Raji (cell line): ENCODE results near the gene SMCO4.

Experiments
- POLR2A ChIP-seq: IDR thresholded peaks from 2 replicates; pipeline ENCODE4 v1.6.1; 2011; ENCODE audit warnings: low read depth, low read length, control low read depth; ENCODE audit not compliant: insufficient read depth

SMCO4 gene

DNA sequence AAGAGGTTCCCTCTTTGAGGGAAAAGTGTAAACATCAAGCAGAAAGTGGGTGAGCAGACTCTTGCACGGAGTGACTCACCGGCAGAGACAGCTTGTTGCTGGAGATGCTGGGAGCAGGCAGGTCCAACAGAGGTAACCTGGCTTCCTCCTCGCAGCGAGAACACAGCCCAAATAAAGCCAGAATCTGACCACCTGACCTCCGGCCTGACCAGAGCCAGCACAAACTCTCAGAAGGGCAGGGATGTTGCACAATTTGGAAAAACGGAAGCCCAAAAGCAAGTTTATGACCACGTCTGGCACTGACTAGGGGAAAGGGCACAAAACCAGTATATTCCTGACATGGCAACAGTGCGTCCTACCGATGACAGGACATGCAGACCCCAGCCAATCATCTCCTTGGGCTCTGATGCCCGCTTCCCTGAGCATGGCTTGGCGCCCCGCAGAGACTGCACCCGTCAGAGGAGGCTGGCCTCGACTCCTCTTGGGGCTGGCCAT, 5.4 kb downstream of the SMCO4 start:
- TF ChIP-seq POLR2A, result no peak

DNA sequence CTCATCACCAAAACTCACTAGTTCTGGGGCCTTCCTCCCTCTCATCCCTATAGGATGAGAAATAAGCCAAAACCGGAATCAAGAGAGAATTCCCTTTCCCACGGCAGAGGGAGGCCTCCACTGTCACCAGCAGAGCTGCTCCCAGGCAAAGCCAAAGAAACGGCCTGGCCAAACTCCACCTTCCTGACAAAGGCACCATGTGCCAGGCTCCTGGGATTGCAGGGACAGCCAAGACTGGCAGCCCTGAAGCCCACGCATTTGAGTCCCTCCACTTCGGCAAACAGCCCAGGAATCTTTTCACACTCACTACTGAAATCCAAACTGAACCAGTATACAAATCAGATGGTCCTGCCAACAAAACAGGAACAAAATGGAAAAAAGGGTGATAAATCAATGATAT, 6.1 kb downstream of the SMCO4 start:
- TF ChIP-seq POLR2A, result no peak

- no peak for TF ChIP-seq POLR2A
Observed at GRCh38 chr11:93536101-93536861, 6.9 kb downstream of the SMCO4 start.

DNA sequence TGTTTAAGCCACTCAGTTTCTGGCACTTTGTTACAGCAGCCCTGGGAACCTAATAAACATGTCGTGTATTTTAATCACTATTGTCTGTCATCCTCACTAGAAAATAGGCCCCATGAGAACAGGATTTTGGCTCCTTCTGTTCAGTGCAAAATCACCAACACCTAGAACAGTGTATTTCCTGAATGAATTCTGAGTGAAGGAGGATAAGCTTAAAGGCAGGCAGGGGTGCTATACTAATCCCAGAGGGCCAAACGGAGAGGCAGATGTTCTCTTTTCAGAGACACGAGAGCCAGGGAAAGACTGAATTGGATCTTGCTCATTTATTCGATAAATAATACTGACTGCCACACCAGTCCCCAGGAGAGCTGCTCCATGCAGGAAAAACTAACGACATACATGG, 10.4 kb downstream of the SMCO4 start:
- no peak for TF ChIP-seq POLR2A

DNA sequence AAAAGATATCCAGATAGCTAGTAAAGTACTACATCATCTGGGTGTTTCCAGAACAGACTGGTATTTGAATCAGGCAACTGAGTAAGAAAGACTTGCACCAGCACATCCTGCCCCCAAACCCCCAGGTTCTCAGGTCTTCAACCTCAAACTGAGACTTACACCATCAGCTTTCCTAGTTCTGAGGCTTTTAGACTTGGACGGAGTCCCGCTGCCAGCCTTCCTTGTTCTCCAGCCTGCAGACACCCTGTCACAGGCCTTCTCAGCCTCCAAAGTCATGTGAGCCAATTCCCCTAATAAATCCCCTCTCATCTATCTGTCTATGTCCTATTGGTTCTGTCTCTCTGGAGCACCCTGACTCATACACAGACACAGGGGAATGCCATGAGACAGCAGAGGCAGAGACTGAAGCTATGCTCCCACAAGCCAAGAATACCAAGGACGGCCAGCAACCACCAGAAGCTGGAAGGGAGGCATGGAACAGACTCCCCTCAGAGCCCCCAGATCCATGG, 10.9 kb downstream of the SMCO4 start:
- TF ChIP-seq POLR2A, result no peak

DNA sequence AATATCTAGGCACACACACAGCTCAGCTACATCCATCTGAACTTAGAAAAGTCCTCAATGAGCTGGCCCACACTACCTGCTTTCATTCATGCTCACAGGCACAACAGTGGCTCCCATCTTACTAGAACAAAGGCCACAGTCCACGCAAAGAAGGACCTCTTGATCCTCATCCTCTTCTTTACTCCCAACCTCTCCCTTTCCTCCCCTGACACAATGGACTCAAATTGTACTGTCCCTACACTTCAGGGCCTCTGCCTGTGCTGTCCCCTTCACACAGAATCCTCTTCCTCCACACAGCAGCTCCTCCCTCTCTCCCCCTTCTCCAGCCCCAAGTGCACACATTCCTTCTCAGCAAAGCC, 12.7 kb downstream of the SMCO4 start:
- TF ChIP-seq POLR2A, result no peak

- no peak for TF ChIP-seq POLR2A
Observed at GRCh38 chr11:93529707-93530467, 13.3 kb downstream of the SMCO4 start.

DNA sequence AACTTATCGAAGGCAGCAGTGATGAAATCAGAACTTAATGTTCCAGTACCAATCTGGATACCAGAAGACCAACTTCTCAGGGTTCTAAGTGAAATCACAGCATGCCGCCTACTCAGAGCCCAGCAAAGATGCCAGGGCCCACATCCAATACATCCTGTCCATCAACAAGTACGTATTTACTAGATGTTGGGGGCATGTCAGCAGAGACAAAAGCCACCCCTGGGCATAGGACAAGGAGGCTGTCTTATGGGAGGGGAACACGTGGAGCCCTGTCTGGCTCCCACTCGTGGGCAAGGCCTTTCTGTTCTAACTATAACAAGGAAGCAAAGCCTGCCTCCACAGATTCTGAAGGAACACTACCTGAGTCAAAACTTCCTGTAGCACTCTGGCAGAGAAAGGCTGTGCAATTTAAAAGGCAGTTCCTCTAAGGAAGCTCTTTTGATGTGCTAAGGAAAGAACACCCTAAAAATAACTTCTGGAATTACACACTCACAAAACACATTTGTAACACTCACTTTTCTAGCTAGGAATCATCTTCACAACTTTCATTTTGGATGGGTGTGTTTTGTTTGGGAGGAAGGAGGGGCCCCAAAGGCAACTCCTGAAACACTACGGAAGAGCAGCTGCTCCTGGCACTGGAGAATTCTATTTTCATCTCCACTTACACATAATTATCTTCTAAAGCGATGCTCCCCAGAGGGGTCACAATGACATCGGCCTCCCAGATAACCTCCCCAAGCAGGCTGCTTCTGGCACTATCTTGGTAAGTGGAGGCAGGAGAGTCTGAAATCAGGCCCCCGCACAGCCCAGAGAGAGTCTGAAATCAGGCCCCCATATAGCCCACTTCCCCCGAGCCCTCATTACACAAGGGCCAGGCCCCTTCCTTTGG, 14.2 kb downstream of the SMCO4 start:
- TF ChIP-seq POLR2A, result no peak

DNA sequence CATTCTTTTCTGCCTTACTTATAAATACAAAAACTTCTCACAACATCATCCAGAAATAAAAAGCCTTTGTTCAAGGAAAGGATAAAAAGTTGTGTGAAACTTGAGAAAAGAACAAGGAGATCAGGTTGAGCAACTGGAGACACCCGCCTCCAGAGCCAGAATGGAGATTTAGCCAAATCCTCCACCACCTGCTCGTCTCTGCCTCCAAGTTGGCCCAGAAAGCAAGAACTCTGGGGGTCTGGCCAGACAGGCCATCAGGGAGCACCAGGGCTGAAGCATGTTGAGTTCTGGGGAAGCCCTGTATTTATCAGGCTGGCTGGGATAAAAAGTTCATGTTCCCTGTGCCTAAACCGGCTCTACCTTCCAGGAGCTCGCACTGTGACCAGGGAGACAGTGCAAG, 14.9 kb downstream of the SMCO4 start:
- no peak for TF ChIP-seq POLR2A

DNA sequence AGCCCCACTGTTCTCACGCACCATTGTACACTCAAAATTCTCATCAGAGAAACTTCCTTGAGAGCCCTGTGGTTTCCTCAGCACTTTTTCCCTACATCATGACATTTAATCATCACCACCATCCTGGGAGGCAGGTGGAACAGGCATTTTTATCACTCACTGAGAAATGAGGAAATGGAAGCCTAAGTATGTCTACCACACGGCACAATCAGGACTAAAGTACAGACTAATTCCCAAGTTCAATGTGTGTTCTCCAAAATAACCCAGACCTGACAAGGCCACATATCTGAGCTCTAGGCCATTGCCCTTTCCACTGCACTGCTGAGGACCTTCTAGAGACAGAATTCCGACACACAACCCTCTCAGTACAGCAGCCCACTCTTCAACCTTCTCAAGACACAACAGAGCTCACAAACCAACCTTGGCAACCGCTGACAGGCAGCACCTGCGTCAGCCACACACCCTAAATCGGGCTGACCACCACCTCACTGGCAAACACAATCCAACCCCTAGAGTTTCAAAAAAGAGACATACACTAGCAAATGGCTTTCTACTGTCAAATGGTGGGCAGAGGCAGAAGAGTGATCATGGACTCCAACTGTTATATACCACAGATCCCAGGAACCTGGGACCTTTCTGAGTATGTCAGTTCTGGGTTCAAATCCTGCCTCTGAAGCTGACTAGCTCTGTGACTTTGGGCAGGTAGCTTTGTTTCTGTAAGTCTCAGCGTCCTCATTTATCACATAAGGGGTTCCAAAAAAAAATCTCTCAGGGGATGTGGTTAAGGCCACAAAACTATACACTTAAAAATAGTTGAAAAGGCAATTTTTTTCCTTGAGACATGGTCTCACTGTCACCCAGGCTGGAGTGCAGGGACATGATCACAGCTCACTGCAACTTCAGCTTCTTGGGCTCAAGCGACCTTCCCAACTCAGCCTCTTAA, 16.3 kb downstream of the SMCO4 start:
- no peak for TF ChIP-seq POLR2A

- no peak for TF ChIP-seq POLR2A
Observed at GRCh38 chr11:93526346-93526633, 16.9 kb downstream of the SMCO4 start.

DNA sequence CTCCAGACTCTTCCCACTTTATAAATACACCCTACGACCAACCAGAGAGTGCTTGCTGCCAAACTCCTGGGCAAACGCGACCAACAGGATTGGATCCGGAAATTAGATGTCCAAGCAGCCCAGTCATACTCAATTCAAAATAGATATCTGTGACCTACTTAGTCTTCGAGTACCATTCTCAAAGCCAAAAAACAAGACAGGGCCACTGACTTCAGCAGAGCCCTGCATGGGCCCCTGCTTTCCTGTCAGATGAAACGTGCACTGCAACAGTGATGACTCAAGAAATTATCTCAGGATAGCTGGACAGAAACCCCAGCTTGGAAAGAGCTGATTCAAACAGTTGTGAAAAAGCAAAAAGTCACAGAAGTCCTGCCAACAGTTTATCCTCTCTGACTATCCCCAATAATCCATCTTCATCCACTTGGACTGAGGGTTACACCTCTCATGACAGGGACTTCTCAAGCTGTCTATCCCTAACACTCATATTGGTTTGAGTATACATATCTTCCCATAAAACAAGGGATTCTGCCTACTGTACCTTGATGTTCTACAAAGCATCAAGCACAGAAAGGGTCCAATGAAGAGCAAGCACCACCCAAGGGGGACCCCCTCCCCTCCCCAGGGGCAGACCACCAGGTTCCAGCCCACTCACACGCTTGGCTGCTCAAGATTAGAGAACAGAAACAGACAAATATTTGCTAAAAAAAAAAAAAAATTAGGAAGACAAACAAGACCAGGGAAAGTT, 17.4 kb downstream of the SMCO4 start:
- no peak for TF ChIP-seq POLR2A

- no peak for TF ChIP-seq POLR2A
Observed at GRCh38 chr11:93524858-93525257, 18.3 kb downstream of the SMCO4 start.

- no peak for TF ChIP-seq POLR2A
Observed at GRCh38 chr11:93524173-93524536, 19.0 kb downstream of the SMCO4 start.
